Gastrocnemius medialis (tissue), 4 donors: ENCODE data around the gene FIBCD1. TPM values are rescaled to one million over a fixed set of nuclear protein-coding genes. Genes with fewer than 3 reads are reported as not detected.
A peak's percentile ranks its signal among the peaks of the same experiment; 100 is the strongest.

Experiments used
- ATAC-seq, 2 donors: fragments of 150-250 bp; one replicate each; pipeline ENCODE4 v1.9.1; 2016
- DNase-seq, 2 donors: peaks; one replicate each; pipeline ENCODE4 v3.0.0-alpha.2; 2019
- H3K27ac ChIP-seq, 4 donors: fragments of 200-600 bp; sonication (generic); 1 replicate in 1 of 4; 2 replicates in 3 of 4; pipeline ENCODE4 v1.5.1; 2016 to 2018; ENCODE audit warnings: mild to moderate bottlenecking in 2 of 4, moderate library complexity in 1 of 4
- H3K27me3 ChIP-seq, 3 donors: fragments of 200-600 bp; sonication (generic) in 2 of 3; 1 replicate in 1 of 3; 2 replicates in 2 of 3; pipeline versions ENCODE4 v1.5.1 to v1.6.0; 2016 to 2019; ENCODE audit warnings: mild to moderate bottlenecking in 1 of 3, moderate library complexity in 1 of 3
- H3K36me3 ChIP-seq, 2 donors: fragments of 200-600 bp; sonication (generic) in 1 of 2; one replicate each; pipeline ENCODE4 v1.5.1; 2017 to 2018
- H3K4me1 ChIP-seq, 2 donors: fragments of 200-600 bp; sonication (generic) in 1 of 2; one replicate each; pipeline ENCODE4 v1.5.1; 2016 to 2017; ENCODE audit warnings: mild to moderate bottlenecking in 2 of 2
- H3K4me3 ChIP-seq, 4 donors: fragments of 200-600 bp; sonication (generic) in 3 of 4; 1 replicate in 1 of 4; 2 replicates in 3 of 4; pipeline ENCODE4 v1.5.1; 2016 to 2019; ENCODE audit warnings: mild to moderate bottlenecking in 2 of 4
- H3K9me3 ChIP-seq, 3 donors: fragments of 200-600 bp; sonication (generic) in 2 of 3; 1 replicate in 1 of 3; 2 replicates in 2 of 3; pipeline ENCODE4 v1.5.1; 2016 to 2019
- CTCF ChIP-seq, 5 experiments: fragments of 450-650 bp in 3 of 5; fragments of 200-600 bp in 2 of 5; sonication (generic) in 2 of 5; IDR thresholded peaks in 4 of 5; conservative IDR thresholded peaks in 1 of 5; 1 replicate in 4 of 5; 2 replicates in 1 of 5; pipeline ENCODE4 v1.5.1; 2016 to 2019; ENCODE audit warnings: antibody characterized with exemption in 5 of 5, mild to moderate bottlenecking in 3 of 5, moderate library complexity in 3 of 5
- POLR2A ChIP-seq, 2 donors: fragments of 450-650 bp; IDR thresholded peaks; one replicate each; pipeline ENCODE4 v1.6.1; 2017; ENCODE audit warnings: antibody characterized with exemption in 2 of 2, mild to moderate bottlenecking in 2 of 2, moderate library complexity in 2 of 2
- in situ Hi-C, 4 donors: fragments of 200-750 bp; cut with MboI; loops; one replicate each; pipeline versions ENCODE4 v1.15.0 to v1.8.0; 2017; ENCODE audit warnings: low sequenced_read_pairs in 4 of 4
- intact Hi-C: fragments of 100-400 bp; cut with DNase I; formaldehyde crosslinking; loops from one replicate; pipeline ENCODE4 v1.15.1; 2023; ENCODE audit warnings: low total_unique reads
- total RNA-seq, 4 donors: library from RNA; depleted of rRNA; stranded (reverse); fragments of >200 nt; gene quantifications; one replicate each; pipeline versions ENCODE4 v1.1.0 to v1.2.3, GENCODE V29; 2016

The FIBCD1 gene
- total RNA-seq, 4 donors from 2014 or later: not detected

- H3K9me3 ChIP-seq: no peaks in the 10 kb centered on the region
- H3K27ac ChIP-seq: peak overlapping the region; percentile 60 to 76 (median 70)
- peak in 3 of 5 experiments; percentile 31 to 46 (median 38) for TF ChIP-seq CTCF (IDR thresholded peaks at IDR 0.05 in 4 of 5, conservative IDR thresholded peaks at IDR 0.05 in 1 of 5)
- peak; percentile 5 to 27 for TF ChIP-seq POLR2A (IDR thresholded peaks at IDR 0.05)
- peak; percentile 83 to 88 for ATAC-seq
- H3K27me3 ChIP-seq: no peaks in the 10 kb centered on the region
- H3K36me3 ChIP-seq: peaks cover 0 to 31% of the 10 kb centered on the region in 2 donors
- in situ Hi-C loops: loop anchor here (5.0 to 10.0 kb wide), 3 partner anchors 88 to 156 kb away; no protein-coding TSS in a partner anchor
- DNase-seq: peak; percentile 74 to 82
- H3K4me1 ChIP-seq: peaks cover 19 to 38% of the 10 kb centered on the region in 2 donors
- H3K4me3 ChIP-seq: peak overlapping the region in 2 of 4 donors; percentile 1 to 17
- intact Hi-C loops: loop anchor here (2.0 kb wide), 2 partner anchors 80 to 148 kb away; no protein-coding TSS in a partner anchor
Measured at GRCh38 chr9:130860458-130861316, 78.4 kb downstream of the FIBCD1 start.

- Histone ChIP-seq H3K27ac (peak overlapping the region; percentile 60 to 76 (median 70)), H3K27me3 (no peaks in the 10 kb centered on the region), H3K9me3 (no peaks in the 10 kb centered on the region), H3K4me3 (no peak overlapping the region), H3K4me1 (peaks cover 19 to 38% of the 10 kb centered on the region in 2 donors), H3K36me3 (peaks cover 0 to 39% of the 10 kb centered on the region in 2 donors)
- in situ Hi-C loops (no loop called here), intact Hi-C loops (no loop called here)
- DNase-seq (peak in 1 of 2 donors; percentile 34), ATAC-seq (no peak)
- no peak for TF ChIP-seq CTCF (IDR thresholded peaks at IDR 0.05 in 4 of 5, conservative IDR thresholded peaks at IDR 0.05 in 1 of 5)
- TF ChIP-seq POLR2A (IDR thresholded peaks at IDR 0.05): no peak
Measured at GRCh38 chr9:130858739-130859705, 80.0 kb downstream of the FIBCD1 start.

GRCh38 chr9:130857864-130858738, 80.9 kb downstream of the FIBCD1 start:
- Histone ChIP-seq H3K4me3 (no peak overlapping the region), H3K9me3 (no peaks in the 10 kb centered on the region), H3K27ac (peak overlapping the region; percentile 60 to 76 (median 70)), H3K4me1 (peaks cover 19 to 38% of the 10 kb centered on the region in 2 donors), H3K36me3 (peaks cover 0 to 32% of the 10 kb centered on the region in 2 donors), H3K27me3 (no peaks in the 10 kb centered on the region)
- in situ Hi-C loops (no loop called here), intact Hi-C loops (no loop called here)
- TF ChIP-seq POLR2A (IDR thresholded peaks at IDR 0.05) (peak in 1 of 2 donors; percentile 12), CTCF (IDR thresholded peaks at IDR 0.05 in 4 of 5, conservative IDR thresholded peaks at IDR 0.05 in 1 of 5) (no peak)
- DNase-seq (peak; percentile 25 to 75), ATAC-seq (peak; percentile 24 to 29)

GRCh38 chr9:130856474-130856873, 82.6 kb downstream of the FIBCD1 start:
- Histone ChIP-seq H3K4me3 (no peak overlapping the region), H3K27me3 (no peaks in the 10 kb centered on the region), H3K4me1 (peaks cover 16 to 29% of the 10 kb centered on the region in 2 donors), H3K36me3 (peaks cover 0 to 29% of the 10 kb centered on the region in 2 donors), H3K9me3 (no peaks in the 10 kb centered on the region), H3K27ac (no peak overlapping the region)
- ATAC-seq (no peak), DNase-seq (no peak)
- in situ Hi-C loops (no loop called here), intact Hi-C loops (no loop called here)
- TF ChIP-seq CTCF (IDR thresholded peaks at IDR 0.05 in 4 of 5, conservative IDR thresholded peaks at IDR 0.05 in 1 of 5): no peak
- TF ChIP-seq POLR2A (IDR thresholded peaks at IDR 0.05): no peak
